ENCODE results near the gene TGFA. TPM values are rescaled to one million over a fixed set of nuclear protein-coding genes. Genes with fewer than 3 reads are reported as not detected.

TGFA gene
- total RNA-seq, 4 donors from 2014 or later: 10.7 to 51.3 (median 33.7) TPM

DNA sequence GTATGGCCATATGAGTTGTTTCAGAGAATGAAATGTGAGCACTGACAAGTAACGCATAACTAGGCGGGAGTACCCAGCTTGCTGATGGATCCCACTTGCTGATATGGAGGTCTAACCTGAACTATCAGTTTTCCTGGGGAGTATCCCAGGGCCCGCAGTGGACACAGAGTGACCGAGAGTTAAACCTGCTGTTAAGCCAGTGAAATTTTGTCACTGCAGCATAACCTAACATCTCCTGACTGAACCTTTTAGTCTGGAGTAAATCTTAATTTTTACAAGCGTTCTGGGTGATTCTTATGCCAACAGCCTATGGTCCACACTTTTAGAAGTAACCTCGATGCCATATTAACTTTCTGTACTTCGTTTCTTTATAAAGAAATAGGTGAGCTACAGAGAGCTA, 54.4 kb downstream of the TGFA start:
- intact Hi-C loops (cut with DNase I; ENCODE audit: low total_unique reads): no loop called here

GRCh38 chr2:70498528-70498927, 55.1 kb downstream of the TGFA start:
- TF ChIP-seq EP300 (IDR thresholded peaks at IDR 0.05; ENCODE audit: low read depth) (no peak), POLR2AphosphoS5 (IDR thresholded peaks at IDR 0.05) (no peak), POLR2A (IDR thresholded peaks at IDR 0.05) (no peak)
- TF ChIP-seq, protein P1, sequence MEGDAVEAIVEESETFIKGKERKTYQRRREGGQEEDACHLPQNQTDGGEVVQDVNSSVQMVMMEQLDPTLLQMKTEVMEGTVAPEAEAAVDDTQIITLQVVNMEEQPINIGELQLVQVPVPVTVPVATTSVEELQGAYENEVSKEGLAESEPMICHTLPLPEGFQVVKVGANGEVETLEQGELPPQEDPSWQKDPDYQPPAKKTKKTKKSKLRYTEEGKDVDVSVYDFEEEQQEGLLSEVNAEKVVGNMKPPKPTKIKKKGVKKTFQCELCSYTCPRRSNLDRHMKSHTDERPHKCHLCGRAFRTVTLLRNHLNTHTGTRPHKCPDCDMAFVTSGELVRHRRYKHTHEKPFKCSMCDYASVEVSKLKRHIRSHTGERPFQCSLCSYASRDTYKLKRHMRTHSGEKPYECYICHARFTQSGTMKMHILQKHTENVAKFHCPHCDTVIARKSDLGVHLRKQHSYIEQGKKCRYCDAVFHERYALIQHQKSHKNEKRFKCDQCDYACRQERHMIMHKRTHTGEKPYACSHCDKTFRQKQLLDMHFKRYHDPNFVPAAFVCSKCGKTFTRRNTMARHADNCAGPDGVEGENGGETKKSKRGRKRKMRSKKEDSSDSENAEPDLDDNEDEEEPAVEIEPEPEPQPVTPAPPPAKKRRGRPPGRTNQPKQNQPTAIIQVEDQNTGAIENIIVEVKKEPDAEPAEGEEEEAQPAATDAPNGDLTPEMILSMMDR (IDR thresholded peaks at IDR 0.05): no peak
- in situ Hi-C loops (cut with MboI; ENCODE audit: low pct_ligation_motif_present in 1 of 4, low pct_unique_long_range_greater_than_20kb in 1 of 4, low sequenced_read_pairs in 3 of 4): no loop called here

More for the DNA sequence above, 54.4 kb downstream of the TGFA start:
- 92 to 100% methylated on average over 2 to 7 of the region's 7 CpGs for whole genome bisulfite sequencing, 2 donors (ENCODE audit: low coverage in 1 of 2)
- in situ Hi-C loops (cut with MboI; ENCODE audit: low pct_ligation_motif_present in 1 of 4, low pct_unique_long_range_greater_than_20kb in 1 of 4, low sequenced_read_pairs in 3 of 4): no loop called here
- H3K36me3 ChIP-seq: no peaks in the 10 kb centered on the region
- TF ChIP-seq EP300 (IDR thresholded peaks at IDR 0.05; ENCODE audit: low read depth) (no peak), POLR2A (IDR thresholded peaks at IDR 0.05) (no peak), POLR2AphosphoS5 (IDR thresholded peaks at IDR 0.05) (no peak)
- TF ChIP-seq, protein P1 (IDR thresholded peaks at IDR 0.05): no peak
- DNase-seq: no peak
- no peak overlapping the region for H3K27ac ChIP-seq
- no peaks in the 10 kb centered on the region for H3K27me3 ChIP-seq
- no peaks in the 10 kb centered on the region for H3K9me3 ChIP-seq
- peaks cover 0 to 13% (median 9%) of the 10 kb centered on the region in 4 donors for H3K4me1 ChIP-seq
- H3K4me3 ChIP-seq: no peak overlapping the region

DNA sequence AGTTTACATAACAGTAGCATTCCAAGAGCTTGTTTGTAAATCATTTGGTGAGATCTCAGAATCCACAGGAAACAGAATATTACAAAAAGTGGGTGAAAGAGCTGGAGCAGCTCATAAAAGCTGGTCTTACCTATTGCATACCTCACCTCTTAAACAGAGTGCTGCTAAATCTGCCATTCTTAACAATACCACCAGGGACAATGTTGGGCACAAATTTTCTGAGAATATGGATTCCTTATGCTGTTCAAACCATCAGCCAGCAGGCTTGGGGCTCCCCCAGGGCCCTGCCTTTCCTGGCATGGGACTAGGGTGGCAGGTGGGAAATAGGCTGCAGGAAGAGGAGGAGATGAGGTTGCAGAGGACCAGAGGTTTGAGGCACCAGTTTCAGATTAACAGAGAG, 55.6 kb downstream of the TGFA start:
- H3K27ac ChIP-seq: no peak overlapping the region
- peaks cover 0 to 7% (median 6%) of the 10 kb centered on the region in 4 donors for H3K4me1 ChIP-seq
- TF ChIP-seq, protein P1 (IDR thresholded peaks at IDR 0.05): peak; percentile 14 to 57 (median 26)
- no peak for TF ChIP-seq POLR2A (IDR thresholded peaks at IDR 0.05)
- no peak for TF ChIP-seq EP300 (IDR thresholded peaks at IDR 0.05; ENCODE audit: low read depth)
- TF ChIP-seq POLR2AphosphoS5 (IDR thresholded peaks at IDR 0.05): no peak
- in situ Hi-C loops (cut with MboI; ENCODE audit: low pct_ligation_motif_present in 1 of 4, low pct_unique_long_range_greater_than_20kb in 1 of 4, low sequenced_read_pairs in 3 of 4) (no loop called here), intact Hi-C loops (cut with DNase I; ENCODE audit: low total_unique reads) (no loop called here)
- H3K27me3 ChIP-seq: no peaks in the 10 kb centered on the region
- no peak overlapping the region for H3K4me3 ChIP-seq
- H3K9me3 ChIP-seq: no peaks in the 10 kb centered on the region
- H3K36me3 ChIP-seq: no peaks in the 10 kb centered on the region
- DNase-seq: no peak

More at GRCh38 chr2:70498528-70498927, 55.1 kb downstream of the TGFA start:
- Histone ChIP-seq H3K36me3 (no peaks in the 10 kb centered on the region), H3K9me3 (no peaks in the 10 kb centered on the region), H3K4me1 (peaks cover 0 to 7% (median 6%) of the 10 kb centered on the region in 4 donors), H3K27ac (no peak overlapping the region), H3K27me3 (no peaks in the 10 kb centered on the region), H3K4me3 (no peak overlapping the region)
- WGBS, 2 donors (ENCODE audit: low coverage in 1 of 2): 25 to 59% methylated on average over 1 of the region's 1 CpG
- no peak for DNase-seq
- intact Hi-C loops (cut with DNase I; ENCODE audit: low total_unique reads): no loop called here

- no peaks in the 10 kb centered on the region for H3K36me3 ChIP-seq
- no peak for TF ChIP-seq POLR2AphosphoS5 (IDR thresholded peaks at IDR 0.05)
- TF ChIP-seq, protein P1 (IDR thresholded peaks at IDR 0.05): no peak
- TF ChIP-seq POLR2A (IDR thresholded peaks at IDR 0.05): no peak
- no peak for TF ChIP-seq EP300 (IDR thresholded peaks at IDR 0.05; ENCODE audit: low read depth)
- intact Hi-C loops (cut with DNase I; ENCODE audit: low total_unique reads): no loop called here
- 72 to 74% methylated on average over 5 of the region's 5 CpGs for WGBS, 2 donors (ENCODE audit: low coverage in 1 of 2)
- no peak for DNase-seq
- no peak overlapping the region for H3K4me3 ChIP-seq
- no peak overlapping the region for H3K27ac ChIP-seq
- peaks cover 0 to 6% (median 5%) of the 10 kb centered on the region in 4 donors for H3K4me1 ChIP-seq
- in situ Hi-C loops (cut with MboI; ENCODE audit: low pct_ligation_motif_present in 1 of 4, low pct_unique_long_range_greater_than_20kb in 1 of 4, low sequenced_read_pairs in 3 of 4): no loop called here
- H3K9me3 ChIP-seq: no peaks in the 10 kb centered on the region
- no peaks in the 10 kb centered on the region for H3K27me3 ChIP-seq
Measured at GRCh38 chr2:70496819-70497218, 56.8 kb downstream of the TGFA start.

Data from transverse colon (tissue), 4 donors.